Measurements from ENCODE around the gene TIGD3.

The TIGD3 gene

DNA sequence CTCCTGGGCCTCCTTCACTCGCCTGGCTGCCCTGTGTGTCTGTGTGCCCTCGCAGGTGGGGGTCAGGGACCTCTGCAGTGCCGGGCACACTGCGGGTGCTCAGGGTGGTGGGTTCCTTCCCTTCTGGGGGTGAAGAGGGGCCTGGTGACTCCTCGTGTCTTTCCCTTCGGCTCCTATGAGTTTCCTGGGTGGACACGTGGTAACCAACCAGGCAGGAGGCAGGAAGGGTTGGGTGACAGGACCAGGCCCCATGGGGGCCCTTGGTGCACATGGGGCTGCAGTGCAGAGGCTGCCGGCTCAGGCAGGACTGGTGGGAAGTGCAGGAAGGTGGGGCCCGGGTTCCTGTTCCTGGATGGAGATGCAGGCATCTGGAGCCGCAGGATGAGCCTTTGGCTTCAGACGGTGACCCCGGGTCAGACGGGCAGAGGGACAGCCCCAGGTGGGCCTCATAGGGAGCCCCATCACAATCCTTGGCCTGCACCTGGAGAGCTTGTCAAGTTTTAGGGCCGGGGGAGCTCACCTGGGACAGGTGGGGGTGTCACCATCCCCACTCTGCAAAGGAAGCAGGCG, 41.5 kb downstream of the TIGD3 start:
- TF ChIP-seq FOXM1 (IDR thresholded peaks at IDR 0.05; ENCODE audit: borderline replicate concordance, low read depth) (no peak), REST (IDR thresholded peaks at IDR 0.05; ENCODE audit: low read depth) (no peak), CREB1 (IDR thresholded peaks at IDR 0.05; ENCODE audit: low read depth) (no peak), TAF1 (IDR thresholded peaks at IDR 0.05; ENCODE audit: low read depth) (no peak)

DNA sequence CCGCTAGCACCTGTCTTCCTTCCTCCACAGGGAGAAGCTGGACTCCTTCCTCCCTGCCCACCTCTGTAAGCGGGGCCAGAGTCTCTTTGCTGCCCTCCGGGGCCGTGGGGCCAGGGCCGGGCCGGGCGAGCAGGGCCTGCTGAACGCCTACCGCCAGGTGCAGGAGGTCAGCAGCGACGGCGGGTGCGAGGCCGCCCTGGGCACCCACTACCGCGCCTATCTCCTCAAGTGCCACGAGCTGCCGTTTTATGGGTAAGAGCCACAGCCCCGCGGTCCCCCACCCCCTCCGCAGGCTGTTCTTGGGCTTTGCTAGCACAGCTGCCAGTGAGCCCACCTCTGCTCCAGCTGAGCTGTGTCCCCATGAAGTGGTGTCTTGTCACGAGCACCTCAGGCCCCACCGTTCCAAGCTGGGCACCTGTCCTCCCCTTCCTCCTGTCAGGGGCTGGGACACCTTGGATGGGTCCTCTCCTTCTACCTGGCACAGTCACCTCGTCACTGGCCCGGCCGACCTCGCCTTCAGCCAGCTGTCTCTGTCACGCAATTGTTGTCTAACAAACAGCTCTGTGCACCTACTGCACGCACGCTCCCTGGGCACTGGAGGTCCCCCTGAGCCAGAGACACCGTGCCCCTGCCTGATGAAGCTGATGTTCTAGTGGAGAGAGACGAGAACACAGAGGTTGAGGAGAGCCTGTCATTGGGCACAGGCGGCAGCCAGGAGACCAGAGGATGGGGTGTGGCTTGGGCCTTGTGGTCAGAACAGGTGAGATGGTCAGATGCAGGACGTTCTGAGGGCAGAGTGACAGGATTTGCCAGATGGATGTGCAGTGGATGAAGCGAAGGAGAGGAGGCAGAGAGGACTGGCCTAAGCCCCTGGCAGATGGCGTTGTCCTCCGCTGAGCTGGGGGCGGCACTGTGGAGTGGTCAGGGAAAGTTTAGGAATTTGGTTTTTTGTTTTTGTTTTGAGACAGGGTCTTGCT, 42.5 kb downstream of the TIGD3 start:
- TF ChIP-seq USF1 (IDR thresholded peaks at IDR 0.05) = no peak
- TF ChIP-seq NFIC (IDR thresholded peaks at IDR 0.05) = no peak
- no peak for TF ChIP-seq RAD21 (IDR thresholded peaks at IDR 0.05; ENCODE audit: low read depth)
- TF ChIP-seq FOXM1 (IDR thresholded peaks at IDR 0.05; ENCODE audit: borderline replicate concordance, low read depth) = no peak
- no peak for TF ChIP-seq EGR1 (IDR thresholded peaks at IDR 0.05)
- no peak for TF ChIP-seq TAF1 (IDR thresholded peaks at IDR 0.05; ENCODE audit: low read depth)
- no peak for TF ChIP-seq TEAD4 (IDR thresholded peaks at IDR 0.05)
- no peak for TF ChIP-seq REST (IDR thresholded peaks at IDR 0.05; ENCODE audit: low read depth)
- no peak for TF ChIP-seq CREB1 (IDR thresholded peaks at IDR 0.05; ENCODE audit: low read depth)
- no peak for TF ChIP-seq TCF12 (IDR thresholded peaks at IDR 0.05; ENCODE audit: low read depth)
- no peak for TF ChIP-seq ZBTB7A (IDR thresholded peaks at IDR 0.05; ENCODE audit: low read depth)
- no peak for TF ChIP-seq MAX (IDR thresholded peaks at IDR 0.05)

- TF ChIP-seq EP300 (IDR thresholded peaks at IDR 0.05; ENCODE audit: borderline replicate concordance) = no peak
- no peak for TF ChIP-seq YY1 (IDR thresholded peaks at IDR 0.05; ENCODE audit: low read depth)
- no peak for TF ChIP-seq REST (IDR thresholded peaks at IDR 0.05; ENCODE audit: low read depth)
- TF ChIP-seq ZBTB7A (IDR thresholded peaks at IDR 0.05; ENCODE audit: low read depth) = no peak
- TF ChIP-seq CEBPB (IDR thresholded peaks at IDR 0.05) = no peak
- TF ChIP-seq CREB1 (IDR thresholded peaks at IDR 0.05; ENCODE audit: low read depth) = no peak
Measured at GRCh38 chr11:65398362-65398910, 43.9 kb downstream of the TIGD3 start.

- TF ChIP-seq TEAD4 (IDR thresholded peaks at IDR 0.05) (no peak), CREB1 (IDR thresholded peaks at IDR 0.05; ENCODE audit: low read depth) (no peak), EP300 (IDR thresholded peaks at IDR 0.05; ENCODE audit: borderline replicate concordance) (no peak), CEBPB (IDR thresholded peaks at IDR 0.05) (no peak), TAF1 (IDR thresholded peaks at IDR 0.05; ENCODE audit: low read depth) (no peak), ZBTB7A (IDR thresholded peaks at IDR 0.05; ENCODE audit: low read depth) (no peak), EGR1 (IDR thresholded peaks at IDR 0.05) (no peak), FOXM1 (IDR thresholded peaks at IDR 0.05; ENCODE audit: borderline replicate concordance, low read depth) (no peak), MAX (IDR thresholded peaks at IDR 0.05) (no peak), RAD21 (IDR thresholded peaks at IDR 0.05; ENCODE audit: low read depth) (no peak), NFIC (IDR thresholded peaks at IDR 0.05) (no peak), YY1 (IDR thresholded peaks at IDR 0.05; ENCODE audit: low read depth) (no peak), REST (IDR thresholded peaks at IDR 0.05; ENCODE audit: low read depth) (no peak), TCF12 (IDR thresholded peaks at IDR 0.05; ENCODE audit: low read depth) (no peak), USF1 (IDR thresholded peaks at IDR 0.05) (no peak)
Measured at GRCh38 chr11:65399249-65399648, 44.7 kb downstream of the TIGD3 start.
